Right kidney (tissue), 1 donor: ENCODE data around the gene DLGAP4.

Experiments
- DNase-seq: peaks from one replicate; pipeline ENCODE4 v3.0.0-alpha.2; 2016

The DLGAP4 gene

GRCh38 chr20:36411861-36412454, 105.8 kb downstream of the DLGAP4 start:
- no peak for DNase-seq

DNA sequence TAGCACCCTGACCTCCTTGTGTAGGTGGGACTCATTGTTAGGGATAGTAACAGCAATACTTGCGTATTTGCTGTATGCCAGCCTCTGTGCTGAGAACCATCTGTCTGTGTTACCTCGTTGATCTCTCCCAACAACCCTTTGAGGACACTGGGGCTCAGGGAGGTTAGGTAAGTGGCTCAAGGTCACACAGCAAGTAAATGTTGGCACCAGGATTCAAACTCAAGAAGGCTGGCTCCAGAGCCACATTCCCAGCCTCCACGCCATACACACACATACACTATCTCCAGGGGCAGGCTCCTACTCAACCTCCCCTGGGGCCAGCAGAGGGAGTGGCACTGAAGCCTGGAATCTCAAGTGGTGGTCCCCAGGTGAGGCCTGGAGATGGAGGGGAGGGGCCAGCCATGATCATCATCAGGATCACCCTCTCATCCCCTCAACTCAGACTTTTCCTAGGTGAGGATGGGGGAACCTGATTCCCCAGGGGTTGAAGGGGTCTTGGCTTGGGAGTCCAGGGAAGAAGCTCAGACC, 109.4 kb downstream of the DLGAP4 start:
- no peak for DNase-seq

DNA sequence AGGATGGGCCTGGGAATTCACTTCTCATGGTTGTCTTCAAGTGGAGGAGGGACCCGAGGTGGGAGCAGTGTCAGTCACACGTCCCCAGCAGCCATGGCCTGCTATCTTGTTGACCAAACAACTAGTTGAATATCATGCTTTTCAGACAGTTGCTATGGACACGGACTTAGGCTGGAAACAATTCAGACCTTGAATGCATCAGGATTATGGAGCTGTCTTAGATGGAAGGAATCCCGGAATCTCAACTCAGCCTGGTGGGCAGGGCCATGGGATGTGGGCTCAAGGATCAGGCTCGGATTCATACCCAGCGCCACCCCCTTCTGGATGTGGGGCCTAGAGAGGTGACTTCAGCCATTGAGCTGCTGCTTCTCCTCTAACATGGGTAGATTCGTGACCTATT, 112.6 kb downstream of the DLGAP4 start:
- DNase-seq, result no peak

DNA sequence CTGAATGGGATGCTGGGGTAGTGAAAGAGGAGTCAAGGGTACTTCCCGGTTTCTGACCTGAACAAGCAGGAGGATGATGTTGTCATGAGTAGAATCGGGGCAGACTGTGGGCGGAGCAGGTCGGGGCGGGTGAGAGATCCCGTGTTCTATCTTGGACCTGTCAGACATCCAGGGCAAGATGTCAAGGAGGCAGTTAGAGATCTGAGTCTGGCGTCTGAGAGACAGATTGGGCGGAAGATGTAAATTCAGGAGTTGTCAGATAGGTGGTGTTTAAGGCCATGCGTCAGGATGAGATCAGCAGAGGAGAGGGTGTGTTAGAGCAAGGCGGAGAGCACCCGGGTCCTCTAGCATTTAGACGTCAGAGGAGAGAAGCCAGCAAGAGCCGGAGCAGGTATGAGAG, 115.5 kb downstream of the DLGAP4 start:
- no peak for DNase-seq

GRCh38 chr20:36424314-36424713, 118.2 kb downstream of the DLGAP4 start:
- no peak for DNase-seq

DNA sequence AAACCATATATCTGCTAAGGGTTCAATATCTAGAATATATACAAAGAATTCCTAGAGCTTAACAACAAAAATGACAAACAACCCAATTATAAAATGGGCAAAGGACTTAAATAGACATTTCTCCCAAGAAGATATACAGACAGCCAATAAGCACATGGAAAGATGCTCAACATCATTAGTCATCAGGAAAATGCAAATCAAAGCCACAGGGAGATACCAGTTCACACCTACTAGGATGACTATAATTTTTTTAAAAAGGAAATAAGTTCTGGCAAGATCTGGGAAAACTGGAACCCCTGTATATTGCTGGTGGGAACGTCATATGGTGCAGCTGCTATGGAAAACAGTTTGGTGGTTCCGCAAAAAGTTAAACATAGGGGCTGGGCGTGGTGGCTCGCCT, 119.0 kb downstream of the DLGAP4 start:
- no peak for DNase-seq

GRCh38 chr20:36431604-36432003, 125.5 kb downstream of the DLGAP4 start:
- DNase-seq, result no peak

- no peak for DNase-seq
Observed at GRCh38 chr20:36432096-36432495, 126.0 kb downstream of the DLGAP4 start.

DNA sequence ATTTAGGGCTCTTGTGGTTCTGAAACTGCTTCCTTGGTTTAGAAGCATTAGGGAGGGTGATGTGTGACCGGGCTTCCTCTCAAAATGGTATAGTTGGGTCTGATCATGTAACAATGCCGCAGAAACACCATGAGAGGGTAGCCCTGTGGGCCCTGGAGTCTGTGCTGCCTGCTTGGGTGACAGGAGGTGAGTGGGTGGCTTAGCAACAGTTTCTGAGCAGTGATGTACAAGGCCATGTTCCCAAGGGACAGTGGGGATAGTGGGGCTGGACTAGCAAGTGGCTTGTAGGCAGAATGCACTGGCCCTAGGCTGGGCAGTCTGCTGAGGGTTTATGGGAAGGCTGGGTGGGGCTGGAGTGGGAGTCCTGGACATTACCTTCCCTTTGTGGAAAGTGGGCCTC, 128.2 kb downstream of the DLGAP4 start:
- no peak for DNase-seq

- no peak for DNase-seq
Observed at GRCh38 chr20:36435124-36435523, 129.0 kb downstream of the DLGAP4 start.

DNA sequence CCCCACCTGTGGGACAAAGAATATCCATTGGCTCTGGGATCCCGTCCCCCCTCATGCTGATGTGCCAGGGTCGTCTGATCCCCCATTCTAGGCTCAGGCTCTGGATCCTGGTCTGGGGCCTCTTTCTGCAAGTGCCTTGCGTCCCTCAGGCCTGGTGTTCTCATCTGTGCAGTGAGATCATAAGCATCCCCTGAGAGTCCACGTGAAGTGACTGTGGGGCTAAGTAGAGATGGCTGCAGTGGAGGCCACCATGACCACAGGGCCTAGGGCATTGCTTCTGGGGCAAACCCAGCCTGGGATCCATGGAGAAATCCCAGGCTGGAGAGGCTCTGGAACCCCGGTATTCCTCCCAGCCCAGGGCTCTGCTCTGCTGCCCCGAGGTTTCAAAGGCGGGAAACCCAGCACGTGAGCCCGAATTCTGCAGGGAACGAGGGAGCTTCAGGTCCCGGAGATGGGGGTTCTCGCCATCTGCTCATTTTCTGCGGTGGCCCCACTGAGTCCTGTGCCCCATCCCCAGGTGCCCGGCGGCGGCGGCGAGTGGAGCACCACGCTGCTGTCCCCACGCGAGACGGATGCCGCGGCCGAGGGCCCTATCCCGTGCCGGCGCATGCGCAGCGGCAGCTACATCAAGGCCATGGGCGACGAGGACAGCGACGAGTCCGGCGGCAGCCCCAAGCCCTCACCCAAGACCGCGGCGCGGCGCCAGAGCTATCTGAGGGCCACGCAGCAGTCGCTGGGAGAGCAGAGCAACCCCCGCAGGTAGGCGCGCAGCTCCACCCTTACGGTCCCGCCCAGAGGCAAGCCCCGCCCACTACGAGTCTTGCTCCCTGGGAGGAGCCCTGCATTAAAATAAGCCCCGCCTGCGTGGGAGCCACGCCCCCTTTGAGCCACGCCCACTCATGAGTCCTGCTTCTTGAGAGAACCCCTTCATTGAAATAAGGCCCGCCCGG, 129.7 kb downstream of the DLGAP4 start:
- peak; percentile 51 for DNase-seq

GRCh38 chr20:36439040-36439730, 133.0 kb downstream of the DLGAP4 start:
- peak; percentile 53 for DNase-seq

- no peak for DNase-seq
Observed at GRCh38 chr20:36439731-36440072, 133.6 kb downstream of the DLGAP4 start.

- no peak for DNase-seq
Observed at GRCh38 chr20:36440370-36441026, 134.4 kb downstream of the DLGAP4 start.

DNA sequence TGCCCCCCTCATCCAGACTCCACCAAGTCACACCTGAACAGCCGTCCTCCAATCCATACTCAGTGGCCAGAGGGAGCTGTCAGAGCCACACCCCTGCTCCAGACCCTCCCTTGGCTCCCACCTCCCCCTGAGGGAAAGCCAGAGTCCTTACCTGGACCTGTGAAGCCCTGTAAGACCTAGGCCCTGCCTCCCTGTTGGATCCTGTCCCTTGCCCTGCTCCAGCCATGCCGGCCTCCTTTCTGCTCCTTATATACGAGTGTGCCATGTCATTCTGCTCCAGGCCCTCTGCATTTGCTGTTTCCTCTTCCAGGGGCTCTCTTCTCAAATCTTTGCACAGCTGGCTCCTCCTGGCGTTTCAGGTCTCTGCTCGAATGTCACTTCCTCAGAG, 134.9 kb downstream of the DLGAP4 start:
- no peak for DNase-seq

DNA sequence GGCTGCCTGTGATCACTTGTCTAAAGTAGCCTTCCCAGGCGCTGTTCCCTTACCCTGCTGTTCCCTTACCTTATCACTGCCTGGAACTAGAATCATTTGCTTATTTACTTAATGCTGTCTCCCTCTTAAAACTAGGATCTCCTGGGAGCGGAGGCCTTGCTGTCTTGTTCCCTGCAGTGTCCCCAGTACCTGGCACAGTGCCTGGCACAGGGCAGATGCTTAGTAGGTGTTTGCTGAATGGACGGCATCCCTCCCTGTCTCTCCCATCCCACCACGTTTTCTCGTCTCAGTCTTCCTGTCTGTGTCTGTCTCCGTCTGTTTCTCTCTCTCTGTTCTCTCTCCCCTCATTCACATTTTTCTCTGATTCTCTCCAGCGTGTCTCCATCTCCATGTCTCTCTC, 135.3 kb downstream of the DLGAP4 start:
- DNase-seq, result no peak

GRCh38 chr20:36445847-36446246, 139.7 kb downstream of the DLGAP4 start:
- no peak for DNase-seq

DNA sequence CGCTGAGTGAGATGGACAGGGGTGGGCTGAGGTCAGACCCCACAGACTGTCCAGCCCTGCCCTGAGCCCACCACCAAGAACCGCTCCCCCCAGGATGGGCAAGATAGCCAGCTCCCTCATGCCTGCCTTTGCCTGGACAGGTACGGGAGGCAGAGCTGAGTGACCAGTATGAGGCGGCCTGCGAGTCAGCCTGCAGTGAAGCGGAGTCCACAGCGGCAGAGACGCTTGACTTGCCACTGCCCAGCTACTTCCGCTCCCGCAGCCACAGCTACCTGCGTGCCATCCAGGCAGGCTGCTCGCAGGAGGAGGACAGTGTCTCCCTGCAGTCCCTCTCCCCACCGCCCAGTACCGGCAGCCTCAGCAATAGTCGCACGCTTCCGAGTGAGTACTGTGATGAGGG, 140.4 kb downstream of the DLGAP4 start:
- no peak for DNase-seq

DNA sequence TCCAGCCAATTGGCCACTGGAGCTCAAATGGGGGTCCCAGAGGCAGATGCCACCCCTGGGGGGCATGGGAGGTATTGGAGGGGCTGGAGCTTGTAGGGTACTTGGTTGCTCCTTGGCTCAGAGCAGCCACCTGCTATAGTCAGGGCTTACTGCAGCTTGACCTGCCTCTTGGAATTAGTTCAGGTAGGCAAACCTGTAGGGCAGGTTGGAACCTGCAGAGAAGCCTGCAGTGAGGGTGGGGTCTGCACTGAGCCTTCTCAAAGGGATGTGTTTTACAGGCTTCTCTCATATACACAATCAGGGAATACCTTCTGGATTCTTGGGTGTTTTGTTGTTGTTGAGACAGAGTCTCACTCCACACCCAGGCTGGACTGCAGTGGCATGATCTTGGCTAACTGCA, 141.0 kb downstream of the DLGAP4 start:
- DNase-seq, result no peak

GRCh38 chr20:36449663-36450062, 143.5 kb downstream of the DLGAP4 start:
- no peak for DNase-seq

- DNase-seq, result no peak
Observed at GRCh38 chr20:36454332-36454697, 148.2 kb downstream of the DLGAP4 start.

GRCh38 chr20:36454698-36455427, 148.7 kb downstream of the DLGAP4 start:
- peak; percentile 73 for DNase-seq
